Upper lobe of right lung (tissue), 1 donor: ENCODE measurements around the gene TNRC6C. TPM values are rescaled to one million over a fixed set of nuclear protein-coding genes. Genes with fewer than 3 reads are reported as not detected.
"Not testable (repeated sequence)": the region's sequence is repeated elsewhere in the genome, so short reads cannot be mapped to it uniquely, and the experiment has no call there.

ENCODE experiments used
- ATAC-seq: fragments of 200-7000 bp; cut with Tn5 transposase; one replicate; pipeline ENCODE4 v1.9.1; 2020; ENCODE audit warnings: mild to moderate bottlenecking, moderate library complexity
- DNase-seq: peaks from one replicate; pipeline ENCODE4 v3.0.0-alpha.2; 2020
- H3K27ac ChIP-seq: fragments of 200-600 bp; one replicate; pipeline ENCODE4 v1.8.0; 2022
- H3K27me3 ChIP-seq: fragments of 200-600 bp; one replicate; pipeline ENCODE4 v1.8.0; 2022; ENCODE audit warnings: mild to moderate bottlenecking
- H3K36me3 ChIP-seq: fragments of 200-600 bp; one replicate; pipeline ENCODE4 v1.8.0; 2022
- H3K4me1 ChIP-seq: fragments of 200-600 bp; one replicate; pipeline ENCODE4 v1.8.0; 2022
- H3K4me3 ChIP-seq: fragments of 200-600 bp; one replicate; pipeline ENCODE4 v1.8.0; 2022; ENCODE audit warnings: mild to moderate bottlenecking
- H3K9me3 ChIP-seq: fragments of 200-600 bp; one replicate; pipeline ENCODE4 v1.8.0; 2022
- CTCF ChIP-seq: fragments of 200-600 bp; IDR thresholded peaks from one replicate; pipeline ENCODE4 v1.8.0; 2022; ENCODE audit warnings: antibody characterized with exemption
- intact Hi-C: fragments of 100-400 bp; cut with DNase I; formaldehyde crosslinking; loops from one replicate; pipeline ENCODE4 v1.11.0; 2022
- total RNA-seq: library from RNA; stranded (reverse); fragmentation: NEBNext Ultra II Directional; extraction: Animal tissue kit (Norgen Biotek cat#: 25700); gene quantifications from one replicate; pipeline ENCODE4 v1.2.1, GENCODE V29; 2021
- donor health status: DM: no; HTN: yes; CAD: no; lungs with severe emphysema.

TNRC6C gene
- total RNA-seq, 1 donor from 2014 or later, result 21.7 TPM

GRCh38 chr17:77935121-77935571, 23.4 kb upstream of the TNRC6C start:
- no peak for DNase-seq
- no peak for ATAC-seq
- intact Hi-C loops, result no loop called here
- no peak for TF ChIP-seq CTCF
- no peak overlapping the region for H3K27ac ChIP-seq
- peaks cover 11% of the 10 kb centered on the region for H3K27me3 ChIP-seq
- no peaks in the 10 kb centered on the region for H3K36me3 ChIP-seq
- H3K4me1 ChIP-seq, result no peaks in the 10 kb centered on the region
- H3K9me3 ChIP-seq, result no peaks in the 10 kb centered on the region
- H3K4me3 ChIP-seq, result no peak overlapping the region

GRCh38 chr17:77935744-77936143, 22.8 kb upstream of the TNRC6C start:
- H3K27ac ChIP-seq, ATAC-seq, intact Hi-C loops: not testable (repeated sequence)

GRCh38 chr17:77936881-77937280, 21.6 kb upstream of the TNRC6C start:
- TF ChIP-seq CTCF, result no peak
- peaks cover 6% of the 10 kb centered on the region for H3K27me3 ChIP-seq
- no peak for ATAC-seq
- intact Hi-C loops, result no loop called here
- no peak overlapping the region for H3K4me3 ChIP-seq
- no peaks in the 10 kb centered on the region for H3K9me3 ChIP-seq
- H3K4me1 ChIP-seq, result no peaks in the 10 kb centered on the region
- DNase-seq, result no peak
- H3K27ac ChIP-seq, result no peak overlapping the region
- H3K36me3 ChIP-seq, result no peaks in the 10 kb centered on the region

More at GRCh38 chr17:77935744-77936143, 22.8 kb upstream of the TNRC6C start:
- not testable (repeated sequence) for H3K4me1 ChIP-seq, H3K36me3 ChIP-seq, DNase-seq, H3K4me3 ChIP-seq, H3K9me3 ChIP-seq
- H3K27me3 ChIP-seq, result peaks cover 11% of the 10 kb centered on the region

- intact Hi-C loops, result no loop called here
- no peak for ATAC-seq
These were observed 17.5 kb upstream of the TNRC6C start for GRCh38 chr17:77941004-77941403.

GRCh38 chr17:77942112-77942988, 16.2 kb upstream of the TNRC6C start:
- Histone ChIP-seq H3K27ac (no peak overlapping the region), H3K9me3 (no peaks in the 10 kb centered on the region), H3K36me3 (no peaks in the 10 kb centered on the region), H3K27me3 (no peaks in the 10 kb centered on the region), H3K4me1 (no peaks in the 10 kb centered on the region), H3K4me3 (no peak overlapping the region)
- TF ChIP-seq CTCF, result no peak
- no peak for ATAC-seq
- intact Hi-C loops, result no loop called here
- no peak for DNase-seq

More at GRCh38 chr17:77941004-77941403, 17.5 kb upstream of the TNRC6C start:
- no peak overlapping the region for H3K4me3 ChIP-seq
- H3K9me3 ChIP-seq, result no peaks in the 10 kb centered on the region
- no peak for DNase-seq
- H3K27me3 ChIP-seq, result peaks cover 6% of the 10 kb centered on the region
- H3K27ac ChIP-seq, result no peak overlapping the region
- TF ChIP-seq CTCF, result no peak
- H3K36me3 ChIP-seq, result no peaks in the 10 kb centered on the region
- H3K4me1 ChIP-seq, result no peaks in the 10 kb centered on the region

GRCh38 chr17:77943971-77944370, 14.5 kb upstream of the TNRC6C start:
- no peak for TF ChIP-seq CTCF
- no peaks in the 10 kb centered on the region for H3K4me1 ChIP-seq
- no peak for DNase-seq
- no peaks in the 10 kb centered on the region for H3K9me3 ChIP-seq
- intact Hi-C loops, result no loop called here
- no peaks in the 10 kb centered on the region for H3K36me3 ChIP-seq
- no peak overlapping the region for H3K27ac ChIP-seq
- no peak overlapping the region for H3K4me3 ChIP-seq
- ATAC-seq, result no peak
- no peaks in the 10 kb centered on the region for H3K27me3 ChIP-seq
